GM12878 (cell line): ENCODE results near the gene SLC26A1. TPM values are rescaled to one million over a fixed set of nuclear protein-coding genes. Genes with fewer than 3 reads are reported as not detected.
A peak's percentile ranks its signal among the peaks of the same experiment; 100 is the strongest.

ENCODE experiments used
- ATAC-seq: fragments of 200-7000 bp; cut with Tn5 transposase; 3 replicates; pipeline ENCODE4 v1.9.1; 2020; ENCODE audit warnings: mild to moderate bottlenecking, moderate library complexity
- BruUV-seq: library from RNA; stranded (reverse); fragments of 400-500 nt; replicated peaks from 2 replicates; lab custom pipeline; 2021; lab: Mats Ljungman, UMichigan
- CTCF ChIA-PET: fragments of 300-600 bp; sonication (Branson Sonifier 250); formaldehyde crosslinking; extraction: SDS; loops from one replicate; lab custom pipeline; 2021; ENCODE audit warnings: inconsistent platforms; lab: Yijun Ruan, JAX
- POLR2A ChIA-PET: fragments of 350-600 bp; formaldehyde crosslinking; extraction: SDS; loops from one replicate; lab custom pipeline; 2021; ENCODE audit warnings: inconsistent platforms; lab: Charles Lee
- RAD21 ChIA-PET: fragments of 300-600 bp; sonication (Branson Sonifier 250); formaldehyde crosslinking; loops from one replicate; lab custom pipeline; 2023; ENCODE audit warnings: antibody characterized with exemption; ENCODE audit not compliant: unreplicated experiment; lab: Charles Lee
- SMC1A ChIA-PET: fragments of 300-600 bp; sonication (Branson Sonifier 250); formaldehyde crosslinking; loops from one replicate; lab custom pipeline; 2023; ENCODE audit not compliant: unreplicated experiment, uncharacterized antibody; lab: Charles Lee
- DNase-seq: peaks from one replicate; pipeline ENCODE4 v3.0.0-alpha.2; 2011; ENCODE audit warnings: low read depth, low spot score
- FAIRE-seq: peaks from 3 replicates; lab custom pipeline; 2011; peaks lifted over from hg19 to GRCh38; lab: Jason Lieb, UNC
- H2AFZ ChIP-seq: 2 replicates; pipeline ENCODE4 v1.6.0; 2011; ENCODE audit warnings: low read depth, low read length, control low read depth; ENCODE audit not compliant: control insufficient read depth
- H3K27ac ChIP-seq: 2 replicates; pipeline ENCODE4 v1.5.1; 2011; ENCODE audit warnings: control low read depth; ENCODE audit not compliant: control insufficient read depth, insufficient read depth
- H3K27me3 ChIP-seq, 2 experiments: replicated peaks in 1 of 2; 2 replicates each; pipeline versions ENCODE4 v1.6.0 to v1.6.1; 2011; ENCODE audit warnings: low read length in 1 of 2; ENCODE audit not compliant: control insufficient read depth in 2 of 2, insufficient read depth in 2 of 2
- H3K36me3 ChIP-seq, 2 experiments: 2 replicates each; pipeline ENCODE4 v1.5.1; 2011; ENCODE audit warnings: low read length in 1 of 2; ENCODE audit not compliant: control insufficient read depth in 2 of 2, insufficient read depth in 2 of 2
- H3K4me1 ChIP-seq: 2 replicates; pipeline ENCODE4 v1.6.1; 2011; ENCODE audit warnings: mild to moderate bottlenecking, low read length, moderate library complexity, mixed read lengths; ENCODE audit not compliant: control insufficient read depth, insufficient read depth
- H3K4me2 ChIP-seq: 2 replicates; pipeline ENCODE4 v1.6.0; 2011; ENCODE audit warnings: control low read depth; ENCODE audit not compliant: control insufficient read depth, insufficient read depth
- H3K4me3 ChIP-seq: fragments of 200-600 bp; sonication (generic); 2 replicates; pipeline ENCODE4 v1.5.1; 2016
- H3K79me2 ChIP-seq: 2 replicates; pipeline ENCODE4 v1.6.0; 2011; ENCODE audit warnings: low read length; ENCODE audit not compliant: control insufficient read depth, insufficient read depth
- H3K9ac ChIP-seq: 2 replicates; pipeline ENCODE4 v1.8.0; 2011; ENCODE audit warnings: low read length, control low read depth, mixed read lengths; ENCODE audit not compliant: control insufficient read depth, insufficient read depth
- H3K9me3 ChIP-seq: replicated peaks from 3 replicates; pipeline ENCODE4 v1.5.1; 2011; ENCODE audit warnings: mild to moderate bottlenecking, low read length; ENCODE audit not compliant: control insufficient read depth, insufficient read depth
- H4K20me1 ChIP-seq: 2 replicates; pipeline ENCODE4 v1.6.0; 2011; ENCODE audit not compliant: control insufficient read depth, insufficient read depth
- CHD2 ChIP-seq: IDR thresholded peaks from 2 replicates; pipeline ENCODE4 v1.6.1; 2011; ENCODE audit warnings: low read depth, low read length, improper control_type of control experiment, borderline replicate concordance
- FOS ChIP-seq: IDR thresholded peaks from 3 replicates; pipeline ENCODE4 v1.6.1; 2011; ENCODE audit warnings: borderline replicate concordance; ENCODE audit not compliant: insufficient read length; ENCODE audit errors: extremely low read depth
- MTA2 ChIP-seq: fragments of 450-650 bp; IDR thresholded peaks from 2 replicates; pipeline ENCODE4 v1.6.1; 2016; ENCODE audit warnings: low read depth, mild to moderate bottlenecking, moderate library complexity
- MYB ChIP-seq: fragments of 150-350 bp; IDR thresholded peaks from 2 replicates; pipeline ENCODE4 v1.6.1; 2014; ENCODE audit warnings: mild to moderate bottlenecking, low read depth, low read length, borderline replicate concordance
- NFYA ChIP-seq: IDR thresholded peaks from 2 replicates; pipeline ENCODE4 v1.6.1; 2011; ENCODE audit warnings: low read depth, mild to moderate bottlenecking, low read length, improper control_type of control experiment, borderline replicate concordance
- PAX5 ChIP-seq: IDR thresholded peaks from 2 replicates; pipeline ENCODE4 v1.6.1; 2011; ENCODE audit warnings: low read depth, low read length, borderline replicate concordance
- POLR2A ChIP-seq: IDR thresholded peaks from 2 replicates; pipeline ENCODE4 v1.6.1; 2011; ENCODE audit warnings: low read depth, mild to moderate bottlenecking, low read length
- RAD21 ChIP-seq: IDR thresholded peaks from 2 replicates; pipeline ENCODE4 v1.6.1; 2011; ENCODE audit warnings: mild to moderate bottlenecking, low read depth, low read length, moderate library complexity; ENCODE audit not compliant: insufficient read depth
- SMAD5 ChIP-seq: IDR thresholded peaks from 2 replicates; pipeline ENCODE4 v1.6.1; 2016; ENCODE audit warnings: antibody characterized with exemption, low read depth
- TCF3 ChIP-seq: IDR thresholded peaks from 2 replicates; pipeline ENCODE4 v1.6.1; 2012; ENCODE audit warnings: low read depth, mild to moderate bottlenecking, low read length, borderline replicate concordance; ENCODE audit not compliant: insufficient read depth
- ZNF207 ChIP-seq: fragments of 450-650 bp; IDR thresholded peaks from 2 replicates; pipeline ENCODE4 v1.6.1; 2014; ENCODE audit warnings: antibody characterized with exemption, mild to moderate bottlenecking, borderline replicate concordance
- WGBS: methylation state at CpG from one replicate; pipeline ENCODE4 v1.1.6; 2016; ENCODE audit warnings: low lambda C conversion rate; ENCODE audit not compliant: insufficient replicate concordance, insufficient coverage; ENCODE audit errors: missing lambda C conversion rate; 5-methylcytosine and 5-hydroxymethylcytosine counted together
- in situ Hi-C: fragments of 300-500 bp; cut with MboI; formaldehyde crosslinking; loops from 9 replicates; pipeline ENCODE4 v1.14.3; 2018; ENCODE audit warnings: mixed read lengths
- intact Hi-C: fragments of 100-400 bp; cut with micrococcal nuclease; formaldehyde crosslinking; loops from one replicate; pipeline ENCODE4 v1.14.2; 2022; ENCODE audit not compliant: unreplicated experiment
- polyA plus RNA-seq, 11 experiments: library from polyadenylated mRNA; depleted of rRNA in 4 of 11; unstranded in 6 of 11; stranded (reverse) in 5 of 11; fragments of >200 nt; fragmentation: Nextera tagmentation in 4 of 11; fragmentation: Illumina TruSeq in 1 of 11; extraction: Ambion mirVana in 4 of 11; extraction: Trizol in 1 of 11; gene quantifications; 1 replicate in 1 of 11; 2 replicates in 10 of 11; pipeline versions ENCODE4 v1.2.1 to v1.2.3, GENCODE V29; 2011 to 2016; ENCODE audit warnings: inconsistent platforms in 2 of 11, missing spikeins in 2 of 11, low read depth in 1 of 11
- total RNA-seq, 4 experiments: library from RNA; depleted of rRNA in 3 of 4; stranded (reverse); fragments of >200 nt in 3 of 4; fragmentation: Illumina TruSeq in 1 of 4; extraction: Trizol in 1 of 4; gene quantifications; 2 replicates each; pipeline versions ENCODE4 v1.2.1 to v1.2.3, GENCODE V29; 2013 to 2021
- TF ChIP-seq, protein P1 (sequence below): IDR thresholded peaks from 2 replicates; pipeline ENCODE4 v1.6.1; 2011; ENCODE audit warnings: mild to moderate bottlenecking, low read depth, low read length, moderate library complexity; ENCODE audit not compliant: insufficient replicate concordance
- TF ChIP-seq, protein P2 (sequence below): fragments of 450-650 bp; formaldehyde crosslinking; IDR thresholded peaks from 2 replicates; pipeline ENCODE4 v1.4.0; 2020; ENCODE audit warnings: mild to moderate bottlenecking, moderate library complexity

The SLC26A1 gene
- total and polyA plus RNA-seq, 10 of the 15 experiments (the other 5 are each of a cell fraction or from before 2014, with no cell fraction given): 0.05 to 0.96 (median 0.28) TPM; not detected in 5

DNA sequence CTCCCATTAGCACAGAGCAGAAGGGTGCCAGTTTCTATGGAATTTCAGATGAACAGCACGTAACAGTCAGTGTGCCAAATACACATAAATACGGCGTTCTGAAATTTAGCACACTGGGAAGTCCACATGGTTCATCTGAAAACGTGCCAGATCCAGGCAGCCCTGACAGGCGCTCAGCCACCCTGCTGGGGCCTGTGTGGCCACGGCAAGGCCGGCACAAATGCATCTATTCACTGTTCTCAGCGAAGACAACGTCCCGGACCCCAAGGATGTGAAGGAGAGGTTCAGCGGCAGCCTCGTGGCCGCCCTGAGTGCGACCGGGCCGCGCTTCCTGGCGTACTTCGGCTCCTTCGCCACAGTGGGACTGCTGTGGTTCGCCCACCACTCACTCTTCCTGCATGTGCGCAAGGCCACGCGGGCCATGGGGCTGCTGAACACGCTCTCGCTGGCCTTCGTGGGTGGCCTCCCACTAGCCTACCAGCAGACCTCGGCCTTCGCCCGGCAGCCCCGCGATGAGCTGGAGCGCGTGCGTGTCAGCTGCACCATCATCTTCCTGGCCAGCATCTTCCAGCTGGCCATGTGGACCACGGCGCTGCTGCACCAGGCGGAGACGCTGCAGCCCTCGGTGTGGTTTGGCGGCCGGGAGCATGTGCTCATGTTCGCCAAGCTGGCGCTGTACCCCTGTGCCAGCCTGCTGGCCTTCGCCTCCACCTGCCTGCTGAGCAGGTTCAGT is 35.5 kb downstream of the SLC26A1 start:
- Histone ChIP-seq H2AFZ (no peak overlapping the region), H3K4me1 (no peaks in the 10 kb centered on the region), H3K4me3 (no peak overlapping the region), H3K9ac (no peak overlapping the region), H4K20me1 (no peaks in the 10 kb centered on the region), H3K9me3 (no peaks in the 10 kb centered on the region), H3K4me2 (no peak overlapping the region), H3K27ac (no peak overlapping the region), H3K79me2 (no peaks in the 10 kb centered on the region), H3K27me3 (no peaks in the 10 kb centered on the region), H3K36me3 (no peaks in the 10 kb centered on the region; a peak in 1 of 4 replicates)
- 93% methylated on average over 43 of the region's 45 CpGs for WGBS
- ATAC-seq (no peak), DNase-seq (no peak), FAIRE-seq (no peak)
- ChIA-PET CTCF (no interaction called here), RAD21 (no interaction called here), POLR2A (no interaction called here), SMC1A (interaction anchor here (0.6 kb wide), 1 partner anchor 20 kb away, joined by 3 read pairs; no protein-coding TSS in a partner anchor)
- peak; percentile 60; the same call in 1 of the 2 replicates for TF ChIP-seq POLR2A
- no peak for TF ChIP-seq CHD2
- in situ Hi-C loops: no loop called here
- BruUV-seq: no TSS peak
- intact Hi-C loops: no loop called here

DNA sequence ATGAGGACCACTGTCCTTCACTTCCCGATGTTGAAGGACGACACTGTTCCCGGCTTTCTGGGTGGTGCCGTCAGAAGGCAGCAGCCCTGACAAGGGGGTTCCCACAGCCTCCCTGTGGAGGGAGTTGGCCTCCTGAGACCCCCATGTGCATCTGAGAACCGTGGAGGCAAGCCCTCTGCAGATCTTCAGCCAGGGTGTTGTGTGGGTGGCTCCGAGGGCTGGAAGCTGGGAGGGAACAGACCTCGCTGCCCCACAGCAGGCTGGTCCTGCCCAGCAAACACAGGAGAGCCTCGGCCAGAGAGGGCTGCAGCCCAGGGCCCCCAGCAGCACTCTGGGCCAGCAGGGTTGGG is 36.0 kb downstream of the SLC26A1 start:
- ChIA-PET SMC1A (no interaction called here), POLR2A (no interaction called here), CTCF (no interaction called here), RAD21 (no interaction called here)
- Histone ChIP-seq H3K9me3 (no peaks in the 10 kb centered on the region), H3K27ac (no peak overlapping the region), H4K20me1 (no peaks in the 10 kb centered on the region), H3K4me3 (no peak overlapping the region), H3K4me1 (no peaks in the 10 kb centered on the region), H3K4me2 (no peak overlapping the region), H3K36me3 (no peaks in the 10 kb centered on the region; a peak in 1 of 4 replicates), H3K27me3 (no peaks in the 10 kb centered on the region), H3K9ac (no peak overlapping the region), H2AFZ (no peak overlapping the region), H3K79me2 (no peaks in the 10 kb centered on the region)
- DNase-seq: no peak
- no peak for ATAC-seq
- no TSS peak for BruUV-seq
- WGBS: 50% methylated on average over 4 of the region's 8 CpGs
- in situ Hi-C loops: no loop called here
- no peak for FAIRE-seq
- intact Hi-C loops: no loop called here
- TF ChIP-seq ZNF207 (no peak), PAX5 (no peak), RAD21 (no peak), TCF3 (no peak), SMAD5 (no peak), NFYA (no peak), MYB (no peak), MTA2 (no peak), FOS (no peak)
- TF ChIP-seq, protein P1, sequence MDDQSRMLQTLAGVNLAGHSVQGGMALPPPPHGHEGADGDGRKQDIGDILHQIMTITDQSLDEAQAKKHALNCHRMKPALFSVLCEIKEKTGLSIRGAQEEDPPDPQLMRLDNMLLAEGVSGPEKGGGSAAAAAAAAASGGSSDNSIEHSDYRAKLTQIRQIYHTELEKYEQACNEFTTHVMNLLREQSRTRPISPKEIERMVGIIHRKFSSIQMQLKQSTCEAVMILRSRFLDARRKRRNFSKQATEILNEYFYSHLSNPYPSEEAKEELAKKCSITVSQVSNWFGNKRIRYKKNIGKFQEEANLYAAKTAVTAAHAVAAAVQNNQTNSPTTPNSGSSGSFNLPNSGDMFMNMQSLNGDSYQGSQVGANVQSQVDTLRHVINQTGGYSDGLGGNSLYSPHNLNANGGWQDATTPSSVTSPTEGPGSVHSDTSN: no peak
- TF ChIP-seq, protein P2, sequence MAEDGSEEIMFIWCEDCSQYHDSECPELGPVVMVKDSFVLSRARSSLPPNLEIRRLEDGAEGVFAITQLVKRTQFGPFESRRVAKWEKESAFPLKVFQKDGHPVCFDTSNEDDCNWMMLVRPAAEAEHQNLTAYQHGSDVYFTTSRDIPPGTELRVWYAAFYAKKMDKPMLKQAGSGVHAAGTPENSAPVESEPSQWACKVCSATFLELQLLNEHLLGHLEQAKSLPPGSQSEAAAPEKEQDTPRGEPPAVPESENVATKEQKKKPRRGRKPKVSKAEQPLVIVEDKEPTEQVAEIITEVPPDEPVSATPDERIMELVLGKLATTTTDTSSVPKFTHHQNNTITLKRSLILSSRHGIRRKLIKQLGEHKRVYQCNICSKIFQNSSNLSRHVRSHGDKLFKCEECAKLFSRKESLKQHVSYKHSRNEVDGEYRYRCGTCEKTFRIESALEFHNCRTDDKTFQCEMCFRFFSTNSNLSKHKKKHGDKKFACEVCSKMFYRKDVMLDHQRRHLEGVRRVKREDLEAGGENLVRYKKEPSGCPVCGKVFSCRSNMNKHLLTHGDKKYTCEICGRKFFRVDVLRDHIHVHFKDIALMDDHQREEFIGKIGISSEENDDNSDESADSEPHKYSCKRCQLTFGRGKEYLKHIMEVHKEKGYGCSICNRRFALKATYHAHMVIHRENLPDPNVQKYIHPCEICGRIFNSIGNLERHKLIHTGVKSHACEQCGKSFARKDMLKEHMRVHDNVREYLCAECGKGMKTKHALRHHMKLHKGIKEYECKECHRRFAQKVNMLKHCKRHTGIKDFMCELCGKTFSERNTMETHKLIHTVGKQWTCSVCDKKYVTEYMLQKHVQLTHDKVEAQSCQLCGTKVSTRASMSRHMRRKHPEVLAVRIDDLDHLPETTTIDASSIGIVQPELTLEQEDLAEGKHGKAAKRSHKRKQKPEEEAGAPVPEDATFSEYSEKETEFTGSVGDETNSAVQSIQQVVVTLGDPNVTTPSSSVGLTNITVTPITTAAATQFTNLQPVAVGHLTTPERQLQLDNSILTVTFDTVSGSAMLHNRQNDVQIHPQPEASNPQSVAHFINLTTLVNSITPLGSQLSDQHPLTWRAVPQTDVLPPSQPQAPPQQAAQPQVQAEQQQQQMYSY (CRISPR knock-in tag): no peak
